Calu3 (cell line): ENCODE measurements around the gene EGFR. TPM values are rescaled to one million over a fixed set of nuclear protein-coding genes. Genes with fewer than 3 reads are reported as not detected.

Experiments used
- BruUV-seq: library from RNA; stranded (reverse); fragments of 400-500 nt; replicated peaks from 2 replicates; lab custom pipeline; 2021; lab: Mats Ljungman, UMichigan
- CTCF ChIA-PET: fragments of 300-600 bp; sonication (Branson Sonifier 250); formaldehyde crosslinking; loops from one replicate; lab custom pipeline; 2022; ENCODE audit warnings: antibody characterized with exemption; lab: Charles Lee
- DNase-seq: peaks from one replicate; pipeline ENCODE4 v3.0.0; 2022
- H3K27ac Mint-ChIP-seq: one replicate; pipeline ENCODE4 v1.8.0; 2022; ENCODE audit warnings: mixed read lengths; ENCODE audit not compliant: unreplicated experiment
- H3K27me3 Mint-ChIP-seq: one replicate; pipeline ENCODE4 v1.8.0; 2022; ENCODE audit warnings: mixed read lengths; ENCODE audit not compliant: unreplicated experiment
- H3K36me3 Mint-ChIP-seq: one replicate; pipeline ENCODE4 v1.8.0; 2022; ENCODE audit warnings: mild to moderate bottlenecking, moderate library complexity, mixed read lengths; ENCODE audit not compliant: insufficient read depth, unreplicated experiment
- H3K4me1 Mint-ChIP-seq: one replicate; pipeline ENCODE4 v1.8.0; 2022; ENCODE audit warnings: mild to moderate bottlenecking, low read depth, mixed read lengths; ENCODE audit not compliant: unreplicated experiment
- H3K4me3 Mint-ChIP-seq: one replicate; pipeline ENCODE4 v1.8.0; 2022; ENCODE audit warnings: mild to moderate bottlenecking, low read depth, moderate library complexity, mixed read lengths; ENCODE audit not compliant: unreplicated experiment
- H3K9me3 Mint-ChIP-seq: one replicate; pipeline ENCODE4 v1.8.0; 2022; ENCODE audit warnings: low read depth, mixed read lengths; ENCODE audit not compliant: unreplicated experiment
- intact Hi-C: fragments of 100-400 bp; cut with micrococcal nuclease; formaldehyde crosslinking; loops from one replicate; pipeline ENCODE4 v1.10.0; 2022; ENCODE audit not compliant: unreplicated experiment
- total RNA-seq: library from RNA; stranded (reverse); gene quantifications from 2 replicates; pipeline ENCODE4 v1.2.3, GENCODE V29; 2022
- TF ChIP-seq, protein P1 (sequence below): fragments of 200-600 bp; IDR thresholded peaks from one replicate; pipeline ENCODE4 v1.8.0; 2022; ENCODE audit warnings: antibody characterized with exemption; ENCODE audit not compliant: unreplicated experiment

EGFR gene
- total RNA-seq, 1 experiment from 2014 or later: 87.4 TPM

DNA sequence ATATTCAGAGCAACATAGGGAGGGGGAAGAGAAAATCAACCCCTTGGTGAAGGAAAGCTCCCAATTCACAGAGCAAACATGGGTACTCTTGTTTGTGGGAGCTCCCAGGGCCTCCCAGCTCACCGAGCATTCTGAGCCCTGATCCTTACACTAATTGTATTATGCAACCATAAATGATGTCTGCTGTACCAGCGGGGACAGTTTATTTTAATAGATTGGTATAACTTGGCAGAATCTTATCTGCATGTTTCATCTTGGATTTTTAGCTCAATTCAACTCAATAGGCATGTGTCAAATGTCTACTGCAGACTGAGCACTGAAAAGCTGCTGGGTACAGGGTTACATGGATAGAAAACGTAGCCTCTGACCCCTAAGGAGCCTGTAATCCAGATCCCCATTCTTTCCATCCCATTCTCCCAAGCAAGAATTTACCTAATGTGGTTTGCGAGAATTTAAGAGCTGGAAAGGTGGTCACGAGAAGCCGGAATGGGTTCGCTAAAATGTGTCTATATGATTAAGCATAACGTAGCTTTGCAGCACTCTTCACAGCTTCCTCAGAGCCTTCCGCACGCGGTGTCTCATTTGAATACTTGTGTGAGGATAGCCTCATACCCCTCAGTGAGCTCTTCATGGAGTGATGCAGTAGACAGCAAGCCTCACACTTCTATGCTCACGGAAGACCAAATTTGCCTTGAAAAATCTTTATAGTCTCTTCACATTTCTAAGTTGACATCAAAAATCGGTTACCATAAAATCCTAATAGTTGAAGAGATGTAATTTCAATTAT, 18.3 kb downstream of the EGFR start:
- no TSS peak for BruUV-seq
- H3K27ac Mint-ChIP-seq: no peak overlapping the region
- H3K27me3 Mint-ChIP-seq: no peaks in the 10 kb centered on the region
- peaks cover 3% of the 10 kb centered on the region for H3K36me3 Mint-ChIP-seq
- TF ChIP-seq, protein P1, sequence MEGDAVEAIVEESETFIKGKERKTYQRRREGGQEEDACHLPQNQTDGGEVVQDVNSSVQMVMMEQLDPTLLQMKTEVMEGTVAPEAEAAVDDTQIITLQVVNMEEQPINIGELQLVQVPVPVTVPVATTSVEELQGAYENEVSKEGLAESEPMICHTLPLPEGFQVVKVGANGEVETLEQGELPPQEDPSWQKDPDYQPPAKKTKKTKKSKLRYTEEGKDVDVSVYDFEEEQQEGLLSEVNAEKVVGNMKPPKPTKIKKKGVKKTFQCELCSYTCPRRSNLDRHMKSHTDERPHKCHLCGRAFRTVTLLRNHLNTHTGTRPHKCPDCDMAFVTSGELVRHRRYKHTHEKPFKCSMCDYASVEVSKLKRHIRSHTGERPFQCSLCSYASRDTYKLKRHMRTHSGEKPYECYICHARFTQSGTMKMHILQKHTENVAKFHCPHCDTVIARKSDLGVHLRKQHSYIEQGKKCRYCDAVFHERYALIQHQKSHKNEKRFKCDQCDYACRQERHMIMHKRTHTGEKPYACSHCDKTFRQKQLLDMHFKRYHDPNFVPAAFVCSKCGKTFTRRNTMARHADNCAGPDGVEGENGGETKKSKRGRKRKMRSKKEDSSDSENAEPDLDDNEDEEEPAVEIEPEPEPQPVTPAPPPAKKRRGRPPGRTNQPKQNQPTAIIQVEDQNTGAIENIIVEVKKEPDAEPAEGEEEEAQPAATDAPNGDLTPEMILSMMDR: no peak
- peaks cover 42% of the 10 kb centered on the region for H3K4me1 Mint-ChIP-seq
- no peak for DNase-seq
- CTCF ChIA-PET: no interaction called here
- no peaks in the 10 kb centered on the region for H3K9me3 Mint-ChIP-seq
- intact Hi-C loops: loop anchor here (5.0 kb wide), 1 partner anchor 380 kb away; no protein-coding TSS in a partner anchor
- H3K4me3 Mint-ChIP-seq: no peak overlapping the region

DNA sequence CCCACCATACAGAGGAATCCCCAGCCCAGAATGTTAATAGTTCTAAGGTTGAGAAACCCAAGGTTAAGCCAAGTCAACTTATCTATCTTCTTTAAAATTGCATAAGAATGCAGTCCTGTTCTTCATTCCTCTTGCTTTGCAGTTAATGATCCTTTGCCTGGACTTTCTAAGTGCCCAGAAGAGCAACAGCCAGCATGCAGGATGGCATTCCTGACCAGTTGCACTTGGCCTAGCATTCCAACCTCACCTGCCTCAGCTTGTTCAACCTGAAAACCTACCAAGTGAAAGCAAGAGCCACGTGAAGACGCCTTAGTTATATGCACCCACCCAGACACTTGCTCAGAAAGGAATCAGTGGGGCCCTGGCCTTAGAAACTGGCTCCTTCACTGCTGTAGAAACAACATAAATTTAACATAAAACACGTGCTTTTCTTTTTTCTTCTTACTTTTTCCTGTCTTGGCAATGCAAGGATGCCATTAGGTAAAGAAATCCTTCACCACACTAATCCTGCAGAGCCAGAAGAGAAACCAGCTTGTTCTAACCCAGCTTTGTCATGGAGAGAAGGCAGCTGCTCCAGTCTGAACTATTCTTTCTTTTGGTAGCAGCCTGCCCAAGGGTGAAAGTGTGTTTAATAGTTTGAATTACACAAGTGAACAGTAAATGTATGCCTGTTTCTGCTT, 25.0 kb downstream of the EGFR start:
- Mint-ChIP-seq H3K27ac (no peak overlapping the region), H3K36me3 (peaks cover 9% of the 10 kb centered on the region), H3K27me3 (no peaks in the 10 kb centered on the region), H3K4me1 (peaks cover 31% of the 10 kb centered on the region), H3K9me3 (no peaks in the 10 kb centered on the region), H3K4me3 (no peak overlapping the region)
- TF ChIP-seq, protein P1: no peak
- DNase-seq: no peak
- CTCF ChIA-PET: interaction anchor here (0.6 kb wide), 2 partner anchors 23 to 211 kb away, joined by 3 read pairs; no protein-coding TSS in a partner anchor
- intact Hi-C loops: no loop called here
- BruUV-seq: no TSS peak

DNA sequence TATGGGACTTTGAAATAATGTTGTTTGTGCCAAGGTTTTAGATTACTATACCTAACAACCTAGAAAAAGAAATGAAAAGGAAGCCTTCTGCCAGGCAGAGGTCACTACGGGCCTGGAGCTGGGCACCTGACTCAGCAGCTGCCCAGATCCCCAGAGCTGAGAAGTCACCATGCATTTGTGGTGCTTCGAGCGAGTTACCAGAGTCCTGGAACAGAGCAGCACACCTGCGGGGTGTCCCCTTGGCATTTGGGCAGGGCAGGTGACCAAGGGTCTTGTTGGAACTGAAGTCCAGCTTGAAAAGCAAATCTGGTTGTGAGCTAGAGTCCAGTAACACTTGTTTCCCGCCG, 25.5 kb downstream of the EGFR start:
- no peak overlapping the region for H3K4me3 Mint-ChIP-seq
- H3K27ac Mint-ChIP-seq: no peak overlapping the region

DNA sequence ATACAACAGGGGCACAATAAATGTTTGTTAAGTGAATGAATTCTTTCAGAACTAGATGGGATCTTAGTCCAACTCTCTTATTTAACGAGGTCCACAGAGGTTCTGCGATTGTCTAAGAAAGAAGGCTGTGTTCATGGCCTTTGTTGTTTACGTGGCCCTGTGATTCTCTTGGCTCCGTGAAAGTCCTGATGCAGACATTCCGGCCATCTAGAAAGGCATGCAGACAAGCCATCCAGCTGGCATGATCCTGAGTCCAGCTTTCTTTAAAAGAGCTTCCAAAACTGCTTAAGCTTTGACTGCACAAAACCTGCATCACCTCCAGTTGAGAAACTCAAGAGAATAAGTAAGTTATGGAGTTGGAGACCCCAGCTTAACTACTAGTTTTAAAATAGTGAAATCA, 26.0 kb downstream of the EGFR start:
- H3K27ac Mint-ChIP-seq: no peak overlapping the region
- no peak for DNase-seq
- no peaks in the 10 kb centered on the region for H3K9me3 Mint-ChIP-seq
- intact Hi-C loops: no loop called here
- peaks cover 9% of the 10 kb centered on the region for H3K36me3 Mint-ChIP-seq
- no TSS peak for BruUV-seq
- H3K4me3 Mint-ChIP-seq: no peak overlapping the region
- TF ChIP-seq, protein P1: no peak
- peaks cover 26% of the 10 kb centered on the region for H3K4me1 Mint-ChIP-seq
- CTCF ChIA-PET: interaction anchor here (0.5 kb wide), 1 partner anchor 9 kb away, joined by 4 read pairs; no protein-coding TSS in a partner anchor
- no peaks in the 10 kb centered on the region for H3K27me3 Mint-ChIP-seq

More for the DNA sequence above, 25.5 kb downstream of the EGFR start:
- no peak for DNase-seq
- Mint-ChIP-seq H3K36me3 (peaks cover 9% of the 10 kb centered on the region), H3K4me1 (peaks cover 28% of the 10 kb centered on the region), H3K9me3 (no peaks in the 10 kb centered on the region), H3K27me3 (no peaks in the 10 kb centered on the region)
- BruUV-seq: no TSS peak
- CTCF ChIA-PET: interaction anchor here (0.5 kb wide), 1 partner anchor 8 kb away, joined by 4 read pairs; no protein-coding TSS in a partner anchor
- TF ChIP-seq, protein P1: no peak
- intact Hi-C loops: no loop called here
